ENCODE results near the gene RAD51B.

Gene RAD51B

DNA sequence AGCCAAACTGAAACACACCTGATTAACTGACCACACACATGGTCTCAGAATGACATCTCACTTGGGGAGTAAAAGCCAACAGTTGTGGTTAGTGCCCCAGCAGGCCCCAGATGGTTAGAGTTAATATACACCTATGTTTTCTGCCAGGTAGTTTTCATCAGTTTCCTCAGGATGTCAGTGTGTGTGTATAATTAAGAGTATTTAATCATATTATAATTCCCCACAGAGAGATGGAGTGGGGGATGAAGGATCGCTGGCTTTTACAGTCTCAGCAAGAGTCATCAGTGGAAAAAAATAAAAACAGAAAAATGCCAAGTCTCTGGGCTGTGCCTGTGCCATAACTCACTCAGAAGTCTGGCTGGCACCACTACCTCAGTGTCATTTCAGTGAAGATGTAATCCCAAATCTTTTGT lies 560.8 kb downstream of the RAD51B start:
- H3K27ac ChIP-seq (ENCODE audit: low read length), result no peak overlapping the region
- H3K4me1 ChIP-seq (ENCODE audit: control insufficient read depth, low read depth, low read length), result no peaks in the 10 kb centered on the region
- no peaks in the 10 kb centered on the region for H3K9me3 ChIP-seq (ENCODE audit: control insufficient read depth, low read depth, low read length)
- no peaks in the 10 kb centered on the region for H3K27me3 ChIP-seq (ENCODE audit: control insufficient read depth, insufficient read depth, low read length)
- no peak overlapping the region for H3K9ac ChIP-seq (ENCODE audit: low read length)
- H3K36me3 ChIP-seq (ENCODE audit: control insufficient read depth, low read depth, low read length), result no peaks in the 10 kb centered on the region
- H3K4me3 ChIP-seq (ENCODE audit: low read length), result no peak overlapping the region

DNA sequence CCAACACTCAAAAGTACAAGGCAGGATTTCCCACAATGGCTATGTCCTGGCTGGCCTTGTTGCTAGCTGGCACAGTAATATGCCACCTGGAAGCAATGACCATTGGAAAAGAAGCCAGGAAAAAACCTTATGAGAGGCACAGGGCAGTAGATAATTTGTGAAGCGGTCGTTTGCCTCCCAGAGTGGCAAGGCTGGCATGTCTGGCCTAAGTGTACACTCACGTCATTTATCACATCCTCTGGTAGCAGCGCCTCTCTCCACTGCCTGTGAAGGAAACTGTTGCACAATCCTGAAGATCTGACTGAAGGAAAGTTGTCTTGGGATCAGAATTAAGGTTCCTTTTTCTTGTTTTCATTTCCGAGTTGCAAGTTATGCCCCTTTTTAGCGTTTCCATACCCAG lies 564.8 kb downstream of the RAD51B start:
- H3K27ac ChIP-seq (ENCODE audit: low read length), result no peak overlapping the region
- H3K4me3 ChIP-seq (ENCODE audit: low read length), result no peak overlapping the region
- no peak overlapping the region for H3K9ac ChIP-seq (ENCODE audit: low read length)
- no peaks in the 10 kb centered on the region for H3K36me3 ChIP-seq (ENCODE audit: control insufficient read depth, low read depth, low read length)
- H3K9me3 ChIP-seq (ENCODE audit: control insufficient read depth, low read depth, low read length), result no peaks in the 10 kb centered on the region
- no peaks in the 10 kb centered on the region for H3K27me3 ChIP-seq (ENCODE audit: control insufficient read depth, insufficient read depth, low read length)
- H3K4me1 ChIP-seq (ENCODE audit: control insufficient read depth, low read depth, low read length), result peaks cover 10% of the 10 kb centered on the region

DNA sequence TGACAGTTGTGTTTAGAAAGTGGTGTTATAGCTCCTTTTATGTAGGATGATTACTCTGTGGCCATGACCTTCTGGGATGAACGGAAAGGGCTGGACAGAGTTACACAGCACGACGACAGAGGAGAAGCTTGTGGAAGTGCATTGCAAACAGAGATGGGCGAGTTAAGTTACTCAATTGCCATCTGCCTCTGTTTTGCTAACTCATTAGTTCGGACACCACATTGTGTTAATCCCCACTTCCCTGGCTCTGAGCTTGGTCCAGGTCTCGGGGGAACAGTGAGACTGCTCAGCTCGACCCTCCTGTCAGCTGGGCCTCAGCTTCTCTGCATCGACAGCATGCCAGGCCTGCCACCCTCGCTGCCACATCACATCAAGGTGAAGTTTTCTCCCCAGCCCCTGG lies 565.3 kb downstream of the RAD51B start:
- Histone ChIP-seq H3K9ac (ENCODE audit: low read length) (no peak overlapping the region), H3K9me3 (ENCODE audit: control insufficient read depth, low read depth, low read length) (no peaks in the 10 kb centered on the region), H3K4me3 (ENCODE audit: low read length) (no peak overlapping the region), H3K4me1 (ENCODE audit: control insufficient read depth, low read depth, low read length) (peaks cover 10% of the 10 kb centered on the region), H3K36me3 (ENCODE audit: control insufficient read depth, low read depth, low read length) (no peaks in the 10 kb centered on the region), H3K27ac (ENCODE audit: low read length) (no peak overlapping the region), H3K27me3 (ENCODE audit: control insufficient read depth, insufficient read depth, low read length) (no peaks in the 10 kb centered on the region)

DNA sequence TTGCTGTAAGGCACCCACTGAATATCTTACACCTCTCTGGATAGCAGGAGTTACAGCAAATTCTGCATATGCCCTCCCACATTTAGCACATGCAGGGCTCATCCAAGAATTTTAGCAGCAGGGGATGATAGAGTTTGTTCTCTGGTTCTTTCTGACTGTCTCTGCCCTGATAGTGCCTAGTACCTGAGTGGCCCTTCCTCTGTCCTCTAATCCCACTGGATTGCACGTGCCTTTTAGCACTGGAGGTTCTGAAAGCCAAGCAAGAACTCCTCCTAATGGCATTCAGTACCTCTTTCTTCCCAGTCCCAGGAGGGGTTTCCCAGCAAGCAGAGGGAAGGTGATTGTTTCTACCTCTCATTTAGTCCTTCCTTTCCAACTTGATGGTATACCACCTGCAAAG lies 566.9 kb downstream of the RAD51B start:
- H3K36me3 ChIP-seq (ENCODE audit: control insufficient read depth, low read depth, low read length), result no peaks in the 10 kb centered on the region
- no peaks in the 10 kb centered on the region for H3K27me3 ChIP-seq (ENCODE audit: control insufficient read depth, insufficient read depth, low read length)
- H3K9me3 ChIP-seq (ENCODE audit: control insufficient read depth, low read depth, low read length), result no peaks in the 10 kb centered on the region
- peaks cover 10% of the 10 kb centered on the region for H3K4me1 ChIP-seq (ENCODE audit: control insufficient read depth, low read depth, low read length)
- no peak overlapping the region for H3K4me3 ChIP-seq (ENCODE audit: low read length)
- H3K27ac ChIP-seq (ENCODE audit: low read length), result no peak overlapping the region
- H3K9ac ChIP-seq (ENCODE audit: low read length), result no peak overlapping the region

DNA sequence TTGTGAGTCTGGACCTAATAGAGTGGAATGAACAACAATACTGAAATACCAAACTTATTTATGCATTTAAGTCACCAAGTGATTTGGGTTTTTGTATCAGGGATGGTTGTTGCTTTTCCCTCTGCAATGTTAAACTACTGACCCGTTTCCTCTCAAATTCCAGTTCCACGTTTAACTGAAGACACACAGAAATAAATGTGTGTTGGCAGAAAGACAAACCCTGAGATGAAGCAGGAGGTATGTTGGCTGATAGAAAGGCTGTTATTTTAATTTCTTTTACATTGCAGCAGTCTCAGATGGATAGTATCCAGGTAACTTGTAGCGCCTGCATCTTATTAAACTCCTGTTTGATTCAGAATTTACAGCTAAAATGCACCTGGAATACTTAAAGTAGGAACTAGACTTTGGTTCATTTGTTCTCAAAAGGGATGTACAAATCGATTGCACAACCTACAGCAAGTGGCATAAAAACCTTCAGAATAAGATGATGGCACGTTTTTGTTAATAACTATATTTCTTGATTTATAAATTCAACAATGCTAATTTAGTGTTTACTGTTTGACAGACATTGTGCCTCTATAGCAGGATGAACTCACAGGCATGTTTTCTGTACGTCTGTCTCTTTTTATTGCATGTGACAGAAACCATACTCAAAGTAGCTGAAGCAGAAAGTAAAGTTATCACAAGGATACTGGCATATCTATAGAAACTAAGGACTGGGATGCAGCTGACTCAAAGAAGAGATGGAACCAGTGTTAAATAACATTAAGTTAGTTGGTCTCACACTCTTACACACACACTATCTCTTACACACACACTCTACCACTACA lies 567.6 kb downstream of the RAD51B start:
- no peaks in the 10 kb centered on the region for H3K27me3 ChIP-seq (ENCODE audit: control insufficient read depth, insufficient read depth, low read length)
- H3K4me3 ChIP-seq (ENCODE audit: low read length), result no peak overlapping the region
- H3K36me3 ChIP-seq (ENCODE audit: control insufficient read depth, low read depth, low read length), result no peaks in the 10 kb centered on the region
- no peaks in the 10 kb centered on the region for H3K9me3 ChIP-seq (ENCODE audit: control insufficient read depth, low read depth, low read length)
- H3K4me1 ChIP-seq (ENCODE audit: control insufficient read depth, low read depth, low read length), result peaks cover 10% of the 10 kb centered on the region
- H3K9ac ChIP-seq (ENCODE audit: low read length), result no peak overlapping the region
- no peak overlapping the region for H3K27ac ChIP-seq (ENCODE audit: low read length)

DNA sequence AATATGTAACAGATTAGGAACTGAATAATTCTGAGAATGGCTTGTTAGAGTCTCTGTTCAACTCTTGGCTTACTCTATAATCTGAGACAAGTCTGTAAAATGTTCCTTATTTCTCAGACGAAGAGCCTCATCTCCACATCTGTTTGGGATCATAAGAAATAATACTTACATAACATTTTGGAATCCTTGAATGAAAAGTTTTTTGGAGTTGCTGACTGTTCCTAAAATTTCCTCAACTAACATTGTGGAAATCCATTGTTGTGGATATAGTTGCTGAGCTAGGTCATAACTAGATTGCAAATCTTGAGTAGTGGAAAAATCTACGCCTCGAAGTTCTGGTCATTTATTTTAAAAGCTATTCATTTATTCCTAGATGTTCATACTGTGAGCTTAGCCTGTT lies 570.4 kb downstream of the RAD51B start:
- Histone ChIP-seq H3K27me3 (ENCODE audit: control insufficient read depth, insufficient read depth, low read length) (no peaks in the 10 kb centered on the region), H3K27ac (ENCODE audit: low read length) (no peak overlapping the region), H3K4me1 (ENCODE audit: control insufficient read depth, low read depth, low read length) (peaks cover 27% of the 10 kb centered on the region), H3K9ac (ENCODE audit: low read length) (no peak overlapping the region), H3K9me3 (ENCODE audit: control insufficient read depth, low read depth, low read length) (no peaks in the 10 kb centered on the region), H3K4me3 (ENCODE audit: low read length) (no peak overlapping the region), H3K36me3 (ENCODE audit: control insufficient read depth, low read depth, low read length) (no peaks in the 10 kb centered on the region)

DNA sequence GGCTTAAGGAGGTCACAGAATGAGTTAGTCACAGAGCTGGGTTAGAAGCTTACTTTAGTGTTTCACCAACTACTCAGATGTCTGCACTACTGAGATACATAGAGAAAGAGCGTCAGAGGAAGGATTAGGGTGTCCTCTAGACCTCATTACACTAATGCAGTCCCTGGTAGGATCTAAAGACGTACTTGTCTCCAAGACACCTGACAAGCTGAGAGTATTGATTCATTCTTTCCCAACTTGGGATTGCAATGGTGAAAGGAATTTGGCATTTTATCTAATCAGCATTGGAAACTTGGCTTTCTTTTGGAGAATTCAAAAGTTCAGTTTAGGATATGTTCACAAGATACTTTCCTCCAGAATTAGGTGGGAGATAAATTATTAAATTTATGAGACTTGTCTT lies 571.2 kb downstream of the RAD51B start:
- Histone ChIP-seq H3K27me3 (ENCODE audit: control insufficient read depth, insufficient read depth, low read length) (no peaks in the 10 kb centered on the region), H3K4me3 (ENCODE audit: low read length) (no peak overlapping the region), H3K9me3 (ENCODE audit: control insufficient read depth, low read depth, low read length) (no peaks in the 10 kb centered on the region), H3K27ac (ENCODE audit: low read length) (no peak overlapping the region), H3K36me3 (ENCODE audit: control insufficient read depth, low read depth, low read length) (no peaks in the 10 kb centered on the region), H3K9ac (ENCODE audit: low read length) (no peak overlapping the region), H3K4me1 (ENCODE audit: control insufficient read depth, low read depth, low read length) (peaks cover 35% of the 10 kb centered on the region)

DNA sequence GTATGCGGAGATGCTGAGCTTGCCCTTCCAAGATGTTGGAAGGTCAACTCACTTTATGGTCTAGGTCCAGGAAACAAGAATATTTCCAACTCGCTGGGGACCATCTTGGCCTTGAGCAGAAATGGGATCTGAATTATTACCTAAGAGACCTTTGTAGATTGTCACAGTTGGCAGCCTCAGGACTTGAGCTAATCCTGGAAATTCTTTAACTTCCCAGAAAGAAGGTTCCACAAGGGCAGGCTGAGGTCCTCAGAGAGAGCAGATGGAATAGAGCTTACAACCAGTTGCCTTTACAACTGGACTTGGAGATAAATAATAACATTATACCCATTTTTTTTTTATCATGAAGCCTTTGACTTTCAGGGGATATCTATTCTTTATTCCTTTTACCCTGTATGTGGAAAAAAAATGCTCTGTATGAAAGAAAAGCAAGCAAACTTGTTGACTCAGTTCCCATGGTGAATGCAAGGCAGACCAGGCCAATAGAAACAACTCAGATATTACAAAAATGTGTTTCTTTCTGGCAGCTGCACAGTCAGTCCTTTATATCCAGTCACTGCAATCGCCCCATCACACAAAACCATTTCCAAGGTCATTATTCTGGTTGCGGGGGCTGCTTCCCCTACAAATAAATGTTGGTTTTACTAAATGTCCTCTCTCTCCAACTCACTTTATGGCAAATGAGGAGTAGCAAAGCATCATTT lies 571.9 kb downstream of the RAD51B start:
- no peaks in the 10 kb centered on the region for H3K9me3 ChIP-seq (ENCODE audit: control insufficient read depth, low read depth, low read length)
- no peak overlapping the region for H3K27ac ChIP-seq (ENCODE audit: low read length)
- H3K4me3 ChIP-seq (ENCODE audit: low read length), result no peak overlapping the region
- peaks cover 36% of the 10 kb centered on the region for H3K4me1 ChIP-seq (ENCODE audit: control insufficient read depth, low read depth, low read length)
- H3K27me3 ChIP-seq (ENCODE audit: control insufficient read depth, insufficient read depth, low read length), result no peaks in the 10 kb centered on the region
- H3K9ac ChIP-seq (ENCODE audit: low read length), result no peak overlapping the region
- no peaks in the 10 kb centered on the region for H3K36me3 ChIP-seq (ENCODE audit: control insufficient read depth, low read depth, low read length)

DNA sequence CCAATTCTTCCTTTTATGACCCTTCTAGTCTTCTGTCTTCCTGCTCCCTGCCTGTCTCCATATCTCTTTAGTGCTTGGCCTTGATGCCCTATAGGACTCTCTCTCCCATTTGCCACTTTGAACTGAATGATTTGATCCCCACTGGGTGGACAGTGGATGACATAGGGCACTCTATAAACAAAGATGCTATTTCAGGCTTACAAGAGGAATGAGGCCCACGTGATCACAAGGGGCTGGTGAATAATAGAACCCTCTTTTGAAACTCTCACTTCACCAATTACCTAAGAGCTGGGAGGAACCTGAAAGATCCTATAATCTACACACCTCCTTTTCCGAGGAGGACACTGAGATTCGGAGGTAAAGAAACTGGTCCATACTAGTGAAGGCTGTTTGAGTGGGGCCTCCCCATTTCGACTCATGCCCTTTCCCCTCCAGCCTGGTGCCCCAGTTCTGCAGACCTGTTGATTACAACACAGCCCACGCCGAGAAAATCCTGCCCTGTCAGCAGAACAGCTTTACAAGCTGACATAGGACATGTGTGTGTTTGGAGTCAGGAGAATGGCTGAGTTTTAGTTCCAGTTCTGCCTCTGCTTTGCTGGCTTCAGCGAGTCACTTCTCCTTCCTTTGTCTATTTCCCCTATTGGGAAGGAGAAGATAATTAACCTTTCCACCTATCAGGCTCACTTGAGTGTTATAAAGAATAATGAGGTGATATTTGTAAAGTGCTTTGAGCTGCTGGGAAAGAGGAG lies 573.0 kb downstream of the RAD51B start:
- Histone ChIP-seq H3K4me3 (ENCODE audit: low read length) (no peak overlapping the region), H3K27ac (ENCODE audit: low read length) (no peak overlapping the region), H3K4me1 (ENCODE audit: control insufficient read depth, low read depth, low read length) (peaks cover 31% of the 10 kb centered on the region), H3K27me3 (ENCODE audit: control insufficient read depth, insufficient read depth, low read length) (no peaks in the 10 kb centered on the region), H3K36me3 (ENCODE audit: control insufficient read depth, low read depth, low read length) (no peaks in the 10 kb centered on the region), H3K9me3 (ENCODE audit: control insufficient read depth, low read depth, low read length) (no peaks in the 10 kb centered on the region), H3K9ac (ENCODE audit: low read length) (no peak overlapping the region)

DNA sequence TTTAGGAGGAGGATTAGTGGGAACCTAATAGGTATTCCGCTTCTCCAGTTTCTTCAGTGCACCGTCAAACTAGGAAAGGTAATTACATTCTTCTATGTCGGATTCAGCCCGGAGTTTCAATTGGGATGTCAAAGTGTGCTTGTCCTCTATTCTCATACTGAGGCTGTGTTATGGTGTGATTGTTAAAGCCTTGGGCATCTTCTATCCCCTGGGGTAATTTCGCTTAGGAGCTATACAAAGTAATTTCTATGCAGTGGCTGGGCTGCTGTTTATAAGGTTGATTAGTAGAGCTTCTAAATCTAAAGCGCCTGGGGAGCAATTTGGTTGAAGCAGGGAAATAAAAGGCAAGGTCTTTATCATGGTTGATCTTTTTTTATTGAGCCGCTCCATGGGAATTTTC lies 573.7 kb downstream of the RAD51B start:
- no peak overlapping the region for H3K9ac ChIP-seq (ENCODE audit: low read length)
- H3K27ac ChIP-seq (ENCODE audit: low read length), result no peak overlapping the region
- H3K36me3 ChIP-seq (ENCODE audit: control insufficient read depth, low read depth, low read length), result no peaks in the 10 kb centered on the region
- H3K4me1 ChIP-seq (ENCODE audit: control insufficient read depth, low read depth, low read length), result peaks cover 36% of the 10 kb centered on the region
- no peaks in the 10 kb centered on the region for H3K27me3 ChIP-seq (ENCODE audit: control insufficient read depth, insufficient read depth, low read length)
- H3K4me3 ChIP-seq (ENCODE audit: low read length), result no peak overlapping the region
- no peaks in the 10 kb centered on the region for H3K9me3 ChIP-seq (ENCODE audit: control insufficient read depth, low read depth, low read length)

DNA sequence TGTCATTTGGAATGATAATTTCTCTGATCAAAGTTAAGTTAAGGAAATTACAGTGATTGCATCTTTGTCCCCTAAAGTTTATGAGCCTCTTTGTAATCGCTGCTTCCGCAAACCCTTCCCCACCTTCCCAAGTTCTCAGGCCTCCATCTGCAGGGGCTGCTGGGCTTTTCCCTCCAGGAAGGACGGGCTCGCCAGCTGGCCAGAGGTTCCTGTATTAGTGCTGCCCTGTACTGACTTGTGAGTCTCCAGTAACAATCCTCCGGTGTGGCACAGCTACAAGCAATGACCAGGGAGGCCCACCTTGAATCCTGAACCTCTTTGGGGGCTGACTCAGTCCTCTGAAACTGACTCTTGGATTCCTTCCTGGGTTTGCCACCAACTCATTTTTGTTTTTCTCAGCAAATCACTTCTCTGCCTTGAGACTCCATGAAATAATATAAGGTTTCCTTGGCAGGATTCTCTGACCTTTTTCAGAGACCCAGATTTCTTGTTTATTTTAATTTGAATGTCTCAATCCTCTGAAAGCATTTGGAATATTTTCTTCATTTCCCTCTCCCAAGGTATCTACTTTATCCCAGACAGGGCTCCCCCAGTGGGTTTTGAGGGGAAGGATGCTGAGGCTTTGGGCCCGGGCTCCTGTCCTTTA lies 574.7 kb downstream of the RAD51B start:
- no peaks in the 10 kb centered on the region for H3K36me3 ChIP-seq (ENCODE audit: control insufficient read depth, low read depth, low read length)
- H3K27ac ChIP-seq (ENCODE audit: low read length), result no peak overlapping the region
- H3K27me3 ChIP-seq (ENCODE audit: control insufficient read depth, insufficient read depth, low read length), result no peaks in the 10 kb centered on the region
- no peak overlapping the region for H3K9ac ChIP-seq (ENCODE audit: low read length)
- H3K9me3 ChIP-seq (ENCODE audit: control insufficient read depth, low read depth, low read length), result no peaks in the 10 kb centered on the region
- H3K4me3 ChIP-seq (ENCODE audit: low read length), result no peak overlapping the region
- H3K4me1 ChIP-seq (ENCODE audit: control insufficient read depth, low read depth, low read length), result peaks cover 36% of the 10 kb centered on the region

All from iPS-18a (cell line).